ENCODE data around the gene LRP1-AS. TPM values are rescaled to one million over a fixed set of nuclear protein-coding genes. Genes with fewer than 3 reads are reported as not detected.

Gene LRP1-AS
- polyA plus RNA-seq, 4 donors, result 0.46 TPM; not detected in 3

DNA sequence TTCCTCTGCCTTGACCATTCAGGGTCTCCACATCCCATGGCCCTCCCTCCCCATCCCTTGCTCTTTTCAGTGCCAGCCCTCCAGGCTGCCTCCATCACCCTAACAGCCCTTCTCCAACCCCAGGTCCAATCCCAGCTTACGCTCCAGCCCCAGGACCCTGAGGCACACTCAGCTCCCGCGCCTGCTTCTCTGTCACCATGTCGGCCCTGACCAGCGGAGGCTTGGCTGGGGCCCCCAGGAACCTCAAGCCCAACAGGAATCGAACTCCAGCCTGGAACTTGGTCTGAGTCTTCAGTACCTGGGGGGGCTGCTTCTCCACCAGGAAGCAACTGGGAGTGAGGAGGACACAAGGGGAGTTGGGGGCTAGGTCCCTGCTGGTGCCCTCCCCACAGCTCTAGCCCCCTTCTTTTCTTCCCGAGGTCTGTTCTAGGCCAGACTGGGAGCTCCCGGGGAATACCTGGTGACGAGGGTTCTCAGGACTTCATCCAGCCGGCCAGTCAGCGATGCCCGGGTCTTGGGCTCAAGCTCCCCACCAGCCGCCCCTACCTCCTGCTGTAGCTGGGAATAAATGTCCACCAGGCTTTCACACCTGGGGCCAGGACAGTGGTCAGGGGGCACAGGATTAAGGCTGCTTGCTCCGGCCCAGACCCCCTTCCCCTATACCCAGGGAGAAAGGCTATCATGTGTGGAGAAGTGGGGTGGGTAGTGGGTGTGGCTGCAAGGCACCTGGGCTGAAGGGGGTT is 42.2 kb downstream of the LRP1-AS start:
- no peak for DNase-seq (ENCODE audit: low read depth in 4 of 4, low spot score in 2 of 4)

DNA sequence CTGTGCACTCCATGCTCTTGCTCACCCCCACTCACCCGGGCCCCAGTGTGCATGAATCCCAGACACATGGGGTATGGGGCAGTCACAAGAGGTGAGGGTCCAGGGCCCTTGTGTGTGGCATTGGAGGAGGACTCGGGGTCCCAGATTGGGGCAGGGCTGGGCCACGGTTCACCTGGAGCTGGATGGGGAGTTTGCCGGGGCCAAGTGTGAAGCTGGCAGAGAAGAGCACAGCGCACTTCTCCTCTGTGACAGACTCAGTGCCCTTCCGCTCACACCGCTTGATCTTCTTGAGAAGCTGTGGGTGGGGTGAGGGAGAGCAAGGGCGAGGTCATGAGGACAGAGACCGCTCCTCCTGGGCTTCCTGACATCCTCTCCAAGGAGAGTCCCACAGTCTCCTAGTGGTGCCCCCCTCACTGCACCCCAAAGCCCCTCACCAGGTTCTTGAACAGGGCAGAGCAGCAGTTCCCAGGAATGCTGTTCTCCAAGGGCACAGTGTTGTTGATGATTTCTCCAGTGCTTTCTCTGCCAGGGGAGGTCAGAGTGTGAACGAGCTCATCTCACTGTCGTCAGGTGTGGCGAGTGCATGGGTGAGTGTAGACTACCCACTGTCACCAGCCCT is 43.0 kb downstream of the LRP1-AS start:
- DNase-seq (ENCODE audit: low read depth in 4 of 4, low spot score in 2 of 4), result no peak

DNA sequence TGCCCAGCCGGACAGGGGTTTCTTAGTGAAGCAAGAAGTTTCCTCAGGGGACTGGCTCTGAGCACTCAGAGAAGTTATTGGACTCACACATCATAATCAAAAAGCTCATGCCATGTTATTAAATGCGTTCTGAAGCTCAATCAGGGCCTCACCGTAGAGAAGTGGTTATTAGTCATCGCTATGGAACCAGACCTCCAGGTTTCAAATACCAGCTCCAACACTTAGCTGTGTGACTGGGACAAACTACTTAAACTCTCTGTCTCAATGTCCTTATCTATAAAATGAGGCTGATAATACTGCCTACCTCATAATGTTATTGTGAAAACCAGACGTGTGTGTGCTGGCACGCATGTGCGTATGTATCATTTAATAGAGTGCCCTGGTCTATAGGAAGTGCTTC is 43.6 kb downstream of the LRP1-AS start:
- no peak for DNase-seq (ENCODE audit: low read depth in 4 of 4, low spot score in 2 of 4)

GRCh38 chr12:57101892-57102695 is 45.3 kb downstream of the LRP1-AS start:
- DNase-seq (ENCODE audit: low read depth in 4 of 4, low spot score in 2 of 4), result no peak

GRCh38 chr12:57099766-57100165 is 47.7 kb downstream of the LRP1-AS start:
- no peak for DNase-seq (ENCODE audit: low read depth in 4 of 4, low spot score in 2 of 4)

DNA sequence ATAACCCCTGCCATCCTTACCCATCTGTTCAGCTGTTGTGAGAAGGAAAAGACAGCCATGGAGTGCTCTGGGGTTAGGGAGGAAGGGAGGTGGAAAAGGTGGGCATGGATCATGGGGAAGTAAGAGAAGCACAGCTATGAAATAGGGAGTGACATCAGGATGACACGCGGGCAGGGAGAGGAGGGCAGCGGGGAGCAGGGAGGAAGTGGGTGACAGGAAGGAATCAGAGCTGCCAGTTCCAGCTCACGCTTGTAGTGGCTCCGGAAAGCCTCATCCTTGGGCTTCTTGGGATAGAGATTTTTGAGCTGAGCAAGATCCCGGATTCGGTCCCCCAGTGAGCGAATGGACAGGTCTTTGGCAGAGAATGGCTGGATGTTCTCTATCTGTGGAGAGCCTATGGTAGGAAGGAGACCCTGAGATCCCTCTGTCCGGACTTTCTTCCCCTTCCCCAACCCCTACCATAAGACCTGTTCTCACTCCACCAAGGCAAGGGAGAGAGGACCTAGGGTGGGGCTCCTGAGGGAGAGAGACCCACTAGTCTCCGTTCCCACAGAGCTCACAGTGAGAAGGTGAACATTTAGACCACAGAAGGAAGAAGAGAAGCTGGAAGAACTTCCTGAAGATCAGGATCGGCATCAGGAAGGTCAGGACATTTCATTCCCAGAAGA is 48.2 kb downstream of the LRP1-AS start:
- DNase-seq (ENCODE audit: low read depth in 4 of 4, low spot score in 2 of 4), result no peak

GRCh38 chr12:57098546-57098945 is 48.9 kb downstream of the LRP1-AS start:
- DNase-seq (ENCODE audit: low read depth in 4 of 4, low spot score in 2 of 4), result no peak

DNA sequence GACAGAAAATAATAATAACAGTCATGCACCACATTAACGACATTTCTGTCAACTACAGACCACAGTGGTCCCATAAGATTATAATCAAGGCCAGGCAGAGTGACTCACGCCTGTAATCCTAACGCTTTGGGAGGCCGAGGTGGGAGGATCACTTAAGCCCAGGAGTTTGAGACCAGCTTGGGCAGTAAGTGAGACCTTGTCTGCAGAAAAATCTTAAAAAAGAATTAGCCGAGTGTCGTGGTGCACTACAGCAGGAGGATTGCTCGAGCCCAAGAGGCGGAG is 49.9 kb downstream of the LRP1-AS start:
- no peak for DNase-seq (ENCODE audit: low read depth in 4 of 4, low spot score in 2 of 4)

GRCh38 chr12:57096748-57097553 is 50.5 kb downstream of the LRP1-AS start:
- DNase-seq (ENCODE audit: low read depth in 4 of 4, low spot score in 2 of 4), result no peak

DNA sequence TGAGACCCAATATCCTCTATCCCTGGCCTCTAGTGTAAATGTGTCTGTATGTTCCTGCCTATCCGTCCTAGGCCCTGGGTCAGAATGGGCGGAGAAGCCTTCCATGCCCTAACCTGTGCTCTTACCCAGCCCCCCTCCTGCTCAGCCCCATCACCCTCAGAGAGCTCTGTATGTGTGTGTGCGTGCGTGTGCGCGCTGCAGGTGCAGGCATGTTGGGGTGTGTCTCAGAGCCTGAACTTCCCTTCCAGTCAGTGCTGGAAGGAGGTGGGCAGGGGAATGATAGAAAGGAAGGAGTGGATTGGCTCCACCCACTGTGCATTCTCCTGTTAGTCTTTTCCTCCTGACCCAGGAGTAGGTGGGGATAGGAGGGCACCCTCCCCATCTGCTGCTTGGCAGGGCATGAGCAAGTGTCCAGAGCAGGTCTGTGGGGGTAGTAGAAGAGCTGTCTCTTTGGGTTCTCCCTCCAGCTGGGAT is 51.3 kb downstream of the LRP1-AS start:
- DNase-seq (ENCODE audit: low read depth in 4 of 4, low spot score in 2 of 4), result no peak

DNA sequence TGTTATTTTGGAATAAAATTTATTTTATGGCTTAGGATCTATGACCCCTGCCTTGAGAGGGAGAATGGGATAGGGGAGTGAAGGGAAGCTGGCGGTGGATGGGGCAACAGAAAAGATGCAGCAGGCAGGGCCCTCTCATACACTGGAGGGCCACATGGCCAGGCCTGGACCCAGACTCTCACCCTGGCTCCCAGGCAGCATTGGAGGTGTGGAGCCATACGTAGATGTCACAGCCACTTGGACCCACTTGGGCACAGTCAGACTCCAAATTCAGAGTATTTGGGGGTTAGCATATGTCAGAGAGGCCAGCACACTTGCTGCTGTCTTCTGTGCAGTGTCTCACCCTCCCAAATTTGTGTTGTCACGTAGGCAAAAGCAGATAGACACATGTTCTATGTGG is 52.0 kb downstream of the LRP1-AS start:
- DNase-seq (ENCODE audit: low read depth in 4 of 4, low spot score in 2 of 4), result no peak

Other genes starting within 250 kb of the LRP1-AS start
- gene SDR9C7, start 213.2 kb downstream of the LRP1-AS start, polyA plus RNA-seq (ENCODE audit: insufficient read length in 4 of 4), result under 1 TPM; 0.10 to 0.53 (median 0.14) TPM
- 1 to 10 TPM in 2 of 4 donors, under 1 TPM in 2; 0.34 to 1.6 (median 0.85) TPM for gene RDH16, start 190.0 kb downstream of the LRP1-AS start, polyA plus RNA-seq (ENCODE audit: insufficient read length in 4 of 4)
- 10 to 100 TPM; 11.2 to 13.4 (median 11.5) TPM for gene ZBTB39, start 141.1 kb downstream of the LRP1-AS start, polyA plus RNA-seq (ENCODE audit: insufficient read length in 4 of 4)
- 1 to 10 TPM in 2 of 4 donors, under 1 TPM in 2; 0.49 to 1.4 (median 1.1) TPM for gene TAC3, start 131.1 kb downstream of the LRP1-AS start, polyA plus RNA-seq (ENCODE audit: insufficient read length in 4 of 4)
- under 1 TPM in 3 of 4 donors, not detected in 1; 0.16 to 0.22 (median 0.17) TPM for gene MYO1A, start 97.5 kb downstream of the LRP1-AS start, polyA plus RNA-seq (ENCODE audit: insufficient read length in 4 of 4)
- 10 to 100 TPM; 19.0 to 30.0 (median 24.1) TPM for gene NEMP1, start 68.8 kb downstream of the LRP1-AS start, polyA plus RNA-seq (ENCODE audit: insufficient read length in 4 of 4)
- 10 to 100 TPM; 40.3 to 57.1 (median 51.4) TPM for gene NAB2, start 58.5 kb downstream of the LRP1-AS start, polyA plus RNA-seq (ENCODE audit: insufficient read length in 4 of 4)
- 100 to 1,000 TPM in 2 of 4 donors, 10 to 100 TPM in 2; 77.1 to 139 (median 108) TPM for gene STAT6, start 36.3 kb downstream of the LRP1-AS start, polyA plus RNA-seq (ENCODE audit: insufficient read length in 4 of 4)
- gene LRP1, start 19.1 kb downstream of the LRP1-AS start, polyA plus RNA-seq (ENCODE audit: insufficient read length in 4 of 4), result 10 to 100 TPM; 60.8 to 93.7 (median 83.9) TPM
- 1 to 10 TPM; 2.2 to 6.3 (median 5.2) TPM for gene NXPH4, start 69.2 kb upstream of the LRP1-AS start, polyA plus RNA-seq (ENCODE audit: insufficient read length in 4 of 4)
- gene SHMT2, start 82.1 kb upstream of the LRP1-AS start, polyA plus RNA-seq (ENCODE audit: insufficient read length in 4 of 4), result 10 to 100 TPM; 67.7 to 91.4 (median 77.7) TPM
- gene STAC3, start 103.6 kb upstream of the LRP1-AS start, polyA plus RNA-seq (ENCODE audit: insufficient read length in 4 of 4), result 1 to 10 TPM; 1.9 to 8.4 (median 5.4) TPM